Mesendoderm (in vitro differentiated cells): ENCODE data around the gene TPSD1.
"Not testable (repeated sequence)": the region's sequence is repeated elsewhere in the genome, so short reads cannot be mapped to it uniquely, and the experiment has no call there.

Experiments
- DNase-seq: peaks from one replicate; pipeline ENCODE4 v3.0.0; 2013
- H2AK5ac ChIP-seq: 2 replicates; pipeline ENCODE4 v1.6.1; 2013; ENCODE audit warnings: low read length, inconsistent platforms
- H2BK120ac ChIP-seq: 2 replicates; pipeline ENCODE4 v1.6.1; 2013; ENCODE audit warnings: low read depth, mild to moderate bottlenecking, low read length, moderate library complexity, mixed read lengths
- H2BK15ac ChIP-seq: replicated peaks from 2 replicates; pipeline ENCODE4 v1.6.1; 2013; ENCODE audit warnings: low read depth, mild to moderate bottlenecking, moderate library complexity
- H2BK5ac ChIP-seq: 2 replicates; pipeline ENCODE4 v1.6.1; 2013; ENCODE audit warnings: low read length, inconsistent platforms
- H3K18ac ChIP-seq: 2 replicates; pipeline ENCODE4 v1.6.1; 2013; ENCODE audit warnings: mild to moderate bottlenecking, low read length, mixed read lengths
- H3K23ac ChIP-seq: one replicate; pipeline ENCODE4 v1.6.1; 2013; ENCODE audit warnings: low read length
- H3K27ac ChIP-seq: 2 replicates; pipeline ENCODE4 v1.5.1; 2013; ENCODE audit warnings: low read depth, mild to moderate bottlenecking, inconsistent platforms, low read length, moderate library complexity
- H3K27me3 ChIP-seq: 2 replicates; pipeline ENCODE4 v1.6.1; 2013; ENCODE audit warnings: low read length, control low read depth, mild to moderate bottlenecking, inconsistent platforms; ENCODE audit not compliant: insufficient read depth, poor library complexity
- H3K36me3 ChIP-seq: 2 replicates; pipeline ENCODE4 v1.6.1; 2013; ENCODE audit warnings: low read length, inconsistent platforms; ENCODE audit not compliant: control insufficient read depth, insufficient read depth
- H3K4ac ChIP-seq: one replicate; pipeline ENCODE4 v1.6.1; 2013; ENCODE audit warnings: low read depth, mild to moderate bottlenecking, low read length, moderate library complexity
- H3K4me1 ChIP-seq: 2 replicates; pipeline ENCODE4 v1.6.1; 2013; ENCODE audit warnings: low read depth, low read length, inconsistent platforms; ENCODE audit not compliant: control insufficient read depth
- H3K4me2 ChIP-seq: 2 replicates; pipeline ENCODE4 v1.6.1; 2013; ENCODE audit warnings: low read length
- H3K4me3 ChIP-seq: 2 replicates; pipeline ENCODE4 v1.5.1; 2013; ENCODE audit warnings: mild to moderate bottlenecking, low read length
- H3K56ac ChIP-seq: one replicate; pipeline ENCODE4 v1.6.1; 2013; ENCODE audit warnings: low read length
- H3K79me1 ChIP-seq: 2 replicates; pipeline ENCODE4 v1.6.1; 2013; ENCODE audit warnings: low read length, inconsistent platforms
- H3K79me2 ChIP-seq: 2 replicates; pipeline ENCODE4 v1.6.1; 2013; ENCODE audit warnings: mild to moderate bottlenecking, low read length; ENCODE audit not compliant: control insufficient read depth, insufficient read depth
- H3K9ac ChIP-seq: 2 replicates; pipeline ENCODE4 v1.6.1; 2013; ENCODE audit warnings: low read length, inconsistent platforms
- H4K5ac ChIP-seq: one replicate; pipeline ENCODE4 v1.6.1; 2013; ENCODE audit warnings: low read length
- H4K8ac ChIP-seq: one replicate; pipeline ENCODE4 v1.6.1; 2013; ENCODE audit warnings: low read depth, mild to moderate bottlenecking, control low read depth, low read length, moderate library complexity
- WGBS: extraction: QIAGEN DNeasy Blood & Tissue Kit; methylation state at CpG from one replicate; pipeline ENCODE4 v1.1.7; 2013; ENCODE audit warnings: low lambda C conversion rate, missing lambda C conversion rate; ENCODE audit not compliant: insufficient coverage; ENCODE audit errors: extremely low coverage; 5-methylcytosine and 5-hydroxymethylcytosine counted together

TPSD1 gene

DNA sequence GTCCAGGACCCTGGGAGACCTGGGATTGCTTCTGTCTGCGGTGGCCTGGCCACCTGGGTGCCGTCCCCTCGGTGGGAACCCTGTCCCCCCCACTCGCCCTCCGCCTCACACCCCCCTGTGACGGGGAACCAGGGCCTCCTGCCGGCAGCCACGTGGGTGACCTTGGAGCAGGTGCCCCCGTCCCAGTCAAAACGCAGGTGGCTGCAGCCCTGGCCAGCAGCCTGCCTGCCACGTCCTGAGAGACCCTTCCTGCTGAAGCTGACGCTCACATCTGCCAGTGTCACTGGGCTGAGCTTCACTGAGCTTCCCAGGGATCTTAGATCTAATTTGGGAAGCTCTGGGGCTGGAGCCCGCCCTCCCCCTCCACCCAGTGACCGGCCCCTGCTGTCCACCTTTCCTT is 29.2 kb upstream of the TPSD1 start:
- H3K79me1 ChIP-seq = not testable (repeated sequence)

DNA sequence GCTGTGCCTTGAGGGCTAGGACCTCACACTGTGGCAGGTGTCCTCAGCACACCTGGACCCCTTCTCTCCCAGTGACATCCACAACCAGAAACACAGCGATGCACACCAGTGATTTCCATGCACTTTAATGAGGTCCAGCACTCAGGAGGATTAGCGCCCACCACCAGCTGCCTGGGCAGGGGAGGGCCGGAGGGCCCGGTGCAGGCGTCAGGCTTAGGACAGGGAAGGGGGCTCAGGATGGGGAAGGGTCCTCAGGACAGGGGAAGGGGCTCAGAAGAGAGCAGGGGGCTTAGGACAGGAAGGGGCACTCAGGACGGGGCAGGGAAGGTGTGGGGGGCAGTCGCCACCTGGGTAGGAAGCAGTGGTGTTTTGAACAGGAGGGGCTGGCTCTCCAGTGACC is 27.6 kb upstream of the TPSD1 start:
- not testable (repeated sequence) for H2BK15ac ChIP-seq, H3K4me1 ChIP-seq, H2BK5ac ChIP-seq, H3K23ac ChIP-seq, H3K9ac ChIP-seq, H2BK120ac ChIP-seq, H3K4me3 ChIP-seq, H3K4me2 ChIP-seq, H3K4ac ChIP-seq, H3K18ac ChIP-seq, DNase-seq, H3K79me1 ChIP-seq, H3K27ac ChIP-seq, H3K36me3 ChIP-seq, H3K27me3 ChIP-seq, H4K8ac ChIP-seq, H3K56ac ChIP-seq, H4K5ac ChIP-seq, H3K79me2 ChIP-seq, H2AK5ac ChIP-seq
- no CpG with 5 or more reads among the region's 7 CpGs for WGBS

More for the DNA sequence above, 29.2 kb upstream of the TPSD1 start:
- not testable (repeated sequence) for H2AK5ac ChIP-seq, H3K4me1 ChIP-seq, H3K27ac ChIP-seq, H3K18ac ChIP-seq, H3K79me2 ChIP-seq, DNase-seq, H3K56ac ChIP-seq, H2BK5ac ChIP-seq, H3K4ac ChIP-seq, H4K5ac ChIP-seq, H3K23ac ChIP-seq, H2BK120ac ChIP-seq, H3K4me3 ChIP-seq, H3K36me3 ChIP-seq, H3K27me3 ChIP-seq, H3K9ac ChIP-seq, H3K4me2 ChIP-seq, H4K8ac ChIP-seq, H2BK15ac ChIP-seq
- no CpG with 5 or more reads among the region's 14 CpGs for WGBS

DNA sequence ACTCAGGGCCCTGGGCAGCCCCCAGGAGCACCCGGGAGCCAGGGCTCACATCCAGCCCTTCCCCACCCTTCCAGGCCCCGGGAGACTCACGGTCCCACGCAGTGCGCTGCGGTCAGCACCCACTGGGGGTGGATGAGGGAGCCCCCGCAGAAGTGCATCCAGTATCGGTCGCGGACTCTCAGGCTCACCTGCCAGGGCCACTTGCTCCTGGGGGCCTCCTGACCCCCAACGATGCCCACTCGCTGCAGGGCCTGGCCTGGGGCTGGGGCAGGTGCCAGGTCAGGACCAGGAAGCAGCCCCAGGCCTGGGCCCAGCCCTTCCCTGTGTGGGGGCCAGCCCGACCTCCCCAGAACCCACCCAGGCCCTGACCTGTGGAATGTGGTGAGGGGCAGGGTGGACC is 26.4 kb upstream of the TPSD1 start:
- not testable (repeated sequence) for H3K36me3 ChIP-seq, H3K9ac ChIP-seq, H3K56ac ChIP-seq, H4K8ac ChIP-seq, H3K27ac ChIP-seq, H3K27me3 ChIP-seq, H2AK5ac ChIP-seq, H3K4me1 ChIP-seq, H2BK15ac ChIP-seq, H3K4ac ChIP-seq, H3K4me2 ChIP-seq, H3K4me3 ChIP-seq, H3K79me1 ChIP-seq, H3K18ac ChIP-seq, H2BK120ac ChIP-seq, H4K5ac ChIP-seq, H2BK5ac ChIP-seq, DNase-seq, H3K79me2 ChIP-seq, H3K23ac ChIP-seq
- no CpG with 5 or more reads among the region's 13 CpGs for WGBS

DNA sequence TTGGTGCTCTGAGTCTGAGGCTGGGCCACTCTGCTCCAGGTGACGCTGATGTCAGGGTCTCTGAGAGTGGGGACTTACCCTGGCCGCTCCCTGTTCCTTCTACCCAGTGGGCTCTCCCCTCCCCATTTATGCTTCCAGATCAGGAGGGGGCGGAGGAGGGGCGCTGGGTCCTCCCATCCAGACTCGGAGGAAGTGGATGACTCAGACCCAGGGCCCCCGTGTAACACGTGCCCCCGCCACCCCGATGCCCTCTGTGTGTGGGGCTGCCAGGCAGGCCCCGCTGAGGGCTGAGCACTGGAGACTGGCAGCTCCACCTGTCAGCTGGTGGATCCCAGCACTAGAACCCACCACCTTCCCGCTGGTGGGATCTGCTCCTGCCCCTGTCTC is 25.8 kb upstream of the TPSD1 start, which contains the start of gene TPSB2:
TPSB2 (minus strand) TSS at position 101 of the 387 bp plus-strand sequence. CDS start 233 bp downstream, outside the sequence.
- H2BK120ac ChIP-seq, H3K9ac ChIP-seq, H2BK5ac ChIP-seq, H3K79me1 ChIP-seq, H3K4me2 ChIP-seq, DNase-seq, H3K27ac ChIP-seq, H3K4me1 ChIP-seq, H2BK15ac ChIP-seq, H3K27me3 ChIP-seq, H3K36me3 ChIP-seq, H2AK5ac ChIP-seq, H3K18ac ChIP-seq, H3K56ac ChIP-seq, H3K23ac ChIP-seq, H3K4ac ChIP-seq, H4K5ac ChIP-seq, H4K8ac ChIP-seq, H3K4me3 ChIP-seq, H3K79me2 ChIP-seq: not testable (repeated sequence)
- WGBS = no CpG with 5 or more reads among the region's 11 CpGs

DNA sequence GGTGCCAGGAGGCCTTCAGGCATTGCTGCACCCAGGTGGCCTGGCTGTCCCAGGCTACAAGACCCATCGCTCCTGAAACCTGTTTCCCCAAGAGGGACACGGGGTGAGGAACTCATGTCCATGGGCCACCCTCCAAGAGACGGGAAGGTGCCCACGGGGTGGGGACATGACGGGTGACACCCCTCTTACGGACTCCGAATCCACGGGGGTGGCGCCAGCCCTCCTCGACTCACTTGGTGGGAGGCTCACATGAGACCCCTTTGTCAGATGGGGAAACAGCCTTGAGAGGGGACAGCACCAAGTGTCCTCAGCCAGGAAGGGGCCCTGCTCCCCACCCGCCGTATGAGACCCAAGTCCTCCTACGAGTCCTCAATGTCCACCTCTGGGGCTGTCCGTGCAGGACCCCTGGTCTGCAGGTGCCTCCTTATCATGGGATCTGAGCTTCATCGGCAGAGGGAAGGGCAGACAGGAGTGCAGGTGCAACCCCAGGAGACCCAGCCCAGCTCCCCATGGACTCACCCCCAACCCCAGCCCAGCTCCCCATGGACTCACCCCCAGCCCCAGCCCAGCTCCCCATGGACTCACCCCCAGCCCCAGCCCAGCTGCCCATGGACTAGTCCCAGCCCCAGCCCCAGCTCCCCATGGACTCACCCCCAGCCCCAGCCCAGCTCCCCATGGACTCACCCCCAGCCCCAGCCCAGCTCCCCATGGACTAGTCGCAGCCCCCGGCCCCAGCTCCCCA is 25.2 kb upstream of the TPSD1 start:
- H2BK15ac ChIP-seq, H3K18ac ChIP-seq, H3K27ac ChIP-seq, H3K79me1 ChIP-seq, H3K23ac ChIP-seq, H2BK5ac ChIP-seq, DNase-seq, H3K56ac ChIP-seq, H3K4ac ChIP-seq, H4K8ac ChIP-seq, H3K4me3 ChIP-seq, H2BK120ac ChIP-seq, H3K4me2 ChIP-seq, H3K9ac ChIP-seq, H3K4me1 ChIP-seq, H3K79me2 ChIP-seq, H2AK5ac ChIP-seq, H3K36me3 ChIP-seq, H3K27me3 ChIP-seq, H4K5ac ChIP-seq: not testable (repeated sequence)
- WGBS = no CpG with 5 or more reads among the region's 17 CpGs

DNA sequence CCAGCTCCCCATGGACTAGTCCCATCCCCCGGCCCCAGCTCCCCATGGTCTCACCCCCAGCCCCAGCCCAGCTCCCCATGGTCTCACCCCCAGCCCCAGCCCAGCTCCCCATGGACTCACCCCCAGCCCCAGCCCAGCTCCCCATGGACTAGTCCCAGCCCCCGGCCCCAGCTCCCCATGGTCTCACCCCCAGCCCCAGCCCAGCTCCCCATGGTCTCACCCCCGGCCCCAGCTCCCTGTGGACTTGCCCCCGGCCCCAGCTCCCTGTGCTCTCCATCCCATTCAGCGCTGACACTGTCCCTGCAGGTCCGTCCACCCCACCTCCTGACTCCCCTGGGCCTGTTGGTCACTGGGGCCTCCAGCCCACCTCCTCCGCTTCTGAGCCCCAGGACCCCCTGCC is 24.6 kb upstream of the TPSD1 start:
- not testable (repeated sequence) for H3K27ac ChIP-seq, H3K79me1 ChIP-seq

More for the DNA sequence above, 24.6 kb upstream of the TPSD1 start:
- H3K4me1 ChIP-seq, H2AK5ac ChIP-seq, H3K36me3 ChIP-seq, H3K4me3 ChIP-seq, H2BK120ac ChIP-seq, H3K18ac ChIP-seq, H2BK5ac ChIP-seq, H3K4ac ChIP-seq, H3K79me2 ChIP-seq, H4K5ac ChIP-seq, H3K27me3 ChIP-seq, H3K4me2 ChIP-seq, H3K56ac ChIP-seq, DNase-seq, H3K23ac ChIP-seq, H3K9ac ChIP-seq, H2BK15ac ChIP-seq, H4K8ac ChIP-seq: not testable (repeated sequence)
- no CpG with 5 or more reads among the region's 7 CpGs for WGBS
